Stimulated activated CD4-positive, alpha-beta T cell treated with anti-CD3 and anti-CD28 coated beads, TNF-alpha, amount 100 ng/mL, for 4 hours (primary cell): ENCODE data around the gene RRAS.
"Not testable (repeated sequence)": the region's sequence is repeated elsewhere in the genome, so short reads cannot be mapped to it uniquely, and the experiment has no call there.

ENCODE experiments used
- DNase-seq, 3 experiments: peaks; one replicate each; pipeline ENCODE4 v3.0.0-alpha.2; 2020; ENCODE audit warnings: low read depth in 3 of 3

The RRAS gene

GRCh38 chr19:49632576-49632975, 7.4 kb downstream of the RRAS start:
- DNase-seq, result no peak

GRCh38 chr19:49631610-49632192, 8.2 kb downstream of the RRAS start:
- DNase-seq, result no peak

- DNase-seq, result no peak
These were observed 8.8 kb downstream of the RRAS start for GRCh38 chr19:49631014-49631588.

GRCh38 chr19:49629659-49630058, 10.3 kb downstream of the RRAS start:
- no peak for DNase-seq

- no peak for DNase-seq
These were observed 13.7 kb downstream of the RRAS start for GRCh38 chr19:49626226-49626625.

GRCh38 chr19:49624967-49625910, 14.7 kb downstream of the RRAS start:
- no peak for DNase-seq

GRCh38 chr19:49617860-49618259, 22.1 kb downstream of the RRAS start:
- not testable (repeated sequence) for DNase-seq

- DNase-seq, result no peak
These were observed 23.0 kb downstream of the RRAS start for GRCh38 chr19:49616945-49617344.

- DNase-seq, result no peak
These were observed 23.4 kb downstream of the RRAS start for GRCh38 chr19:49616532-49616931.

GRCh38 chr19:49615861-49616260, 24.1 kb downstream of the RRAS start:
- DNase-seq, result no peak

GRCh38 chr19:49614096-49614833, 25.7 kb downstream of the RRAS start:
- no peak for DNase-seq

- DNase-seq, result no peak
These were observed 26.6 kb downstream of the RRAS start for GRCh38 chr19:49613374-49613773.

GRCh38 chr19:49609499-49610092, 30.3 kb downstream of the RRAS start:
- no peak for DNase-seq

GRCh38 chr19:49605605-49606004, 34.3 kb downstream of the RRAS start:
- no peak for DNase-seq

- no peak for DNase-seq
These were observed 37.1 kb downstream of the RRAS start for GRCh38 chr19:49602806-49603205.

- DNase-seq, result no peak
These were observed 38.4 kb downstream of the RRAS start for GRCh38 chr19:49601482-49602038.

- DNase-seq, result no peak
These were observed 40.3 kb downstream of the RRAS start for GRCh38 chr19:49599378-49600295.

GRCh38 chr19:49597703-49597974, 42.3 kb downstream of the RRAS start:
- DNase-seq, result no peak

- DNase-seq, result no peak
These were observed 42.8 kb downstream of the RRAS start for GRCh38 chr19:49596954-49597702.

GRCh38 chr19:49596407-49596806, 43.5 kb downstream of the RRAS start:
- no peak for DNase-seq
